ENCODE data around the gene TBC1D2B.
"Not testable (repeated sequence)": the region's sequence is repeated elsewhere in the genome, so short reads cannot be mapped to it uniquely, and the experiment has no call there.

Gene TBC1D2B

DNA sequence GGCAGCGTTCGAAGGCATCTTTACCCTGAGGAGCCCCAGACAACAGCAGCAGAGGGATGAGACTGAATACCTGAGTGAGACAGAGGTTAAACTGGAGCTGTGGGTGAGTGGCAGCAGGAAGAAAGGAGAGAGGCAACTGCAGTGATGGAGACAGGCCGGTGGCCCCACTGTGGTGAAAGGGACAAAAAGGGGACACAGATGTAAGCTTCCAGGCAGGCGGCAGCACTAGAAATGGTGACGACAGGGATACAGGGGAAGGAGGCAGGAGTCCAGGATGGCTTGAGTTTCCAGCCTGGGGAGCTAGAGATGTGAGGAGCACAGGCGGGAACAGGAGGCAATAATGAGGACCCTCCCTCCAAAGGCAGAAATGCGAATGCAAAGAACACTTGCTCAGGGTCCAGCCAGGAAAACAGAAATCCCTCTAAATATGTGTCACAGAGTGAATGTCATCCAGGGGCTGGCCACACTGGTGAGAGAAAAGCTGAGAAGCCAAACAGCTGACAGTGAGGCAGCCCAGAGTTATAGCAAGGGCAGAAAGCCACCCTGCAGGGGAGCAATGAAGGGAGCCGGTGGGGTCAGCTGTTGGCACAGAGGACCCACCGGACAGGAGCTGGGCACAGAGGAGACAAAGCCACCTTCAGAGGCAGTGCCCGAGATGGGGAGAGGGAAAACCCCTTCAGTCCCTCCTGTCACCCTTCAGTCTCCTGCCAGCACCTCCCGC is 70.1 kb downstream of the TBC1D2B start:
- H3K4me3 ChIP-seq (ENCODE audit: low read depth, low read length), result no peak overlapping the region

DNA sequence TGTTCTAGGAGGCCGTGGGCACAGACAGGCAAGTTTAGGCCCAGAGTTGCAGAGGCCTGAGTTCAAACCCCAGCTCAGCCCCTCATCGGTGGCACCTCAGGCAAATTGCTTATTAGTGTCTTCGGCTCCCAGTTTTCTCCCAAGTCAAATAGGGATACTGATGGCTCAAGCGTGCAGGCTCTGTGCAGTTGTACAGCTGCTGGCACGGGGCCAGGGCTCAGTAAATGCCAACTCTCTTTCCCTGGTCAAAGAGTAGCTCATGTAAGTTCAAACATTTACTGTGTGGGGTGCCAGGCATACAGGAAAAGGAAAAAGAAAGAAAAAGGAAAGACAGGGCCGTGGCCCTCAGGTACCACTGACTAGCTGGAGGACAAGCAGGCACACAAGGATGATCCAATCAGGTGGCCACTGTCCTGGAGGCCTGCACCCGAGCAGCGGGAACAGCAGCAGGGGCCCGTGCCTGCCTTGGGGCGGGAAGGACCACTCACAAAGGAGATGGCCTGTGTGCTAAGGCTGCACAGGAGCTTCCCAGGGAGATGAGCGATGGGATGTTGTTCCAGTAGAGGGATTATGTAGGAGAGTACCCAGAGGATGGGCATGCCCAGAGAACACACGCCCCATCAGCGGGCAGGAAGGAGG is 70.8 kb downstream of the TBC1D2B start:
- no peak overlapping the region for H3K4me3 ChIP-seq (ENCODE audit: low read depth, low read length)

DNA sequence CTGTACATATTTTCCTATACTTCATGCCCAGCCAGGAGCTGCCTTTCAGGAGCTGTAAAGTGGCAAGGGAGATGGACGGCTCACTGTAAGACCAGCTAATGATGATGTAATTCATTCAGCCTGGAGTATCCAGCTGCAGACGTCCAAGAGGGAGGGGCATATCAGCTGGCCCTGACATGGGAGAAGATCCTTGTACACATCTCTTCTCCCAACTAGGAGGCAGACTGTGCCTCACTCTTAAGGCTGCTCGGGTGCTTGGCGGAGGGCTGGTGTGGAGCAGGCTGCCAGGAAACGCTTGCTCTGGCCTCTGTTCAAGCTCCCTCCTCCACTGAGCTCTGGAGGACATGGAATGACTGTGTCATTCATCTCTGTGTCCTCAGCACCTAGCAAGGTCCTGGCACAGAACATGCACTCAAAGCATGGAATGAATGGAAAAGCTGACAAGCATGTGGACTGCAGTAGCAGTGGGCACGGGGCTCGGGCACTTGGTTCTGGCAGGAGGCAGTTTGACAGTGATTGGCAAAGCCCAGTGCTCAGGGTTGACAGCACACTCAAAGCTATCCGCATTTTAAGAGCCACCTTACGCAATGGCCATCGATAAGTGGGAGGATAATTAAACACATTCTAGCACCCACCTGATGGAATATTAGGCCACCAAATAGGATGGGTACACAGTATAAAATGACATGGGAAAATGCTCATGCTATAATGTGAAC is 72.4 kb downstream of the TBC1D2B start:
- H3K4me3 ChIP-seq (ENCODE audit: low read depth, low read length), result no peak overlapping the region

DNA sequence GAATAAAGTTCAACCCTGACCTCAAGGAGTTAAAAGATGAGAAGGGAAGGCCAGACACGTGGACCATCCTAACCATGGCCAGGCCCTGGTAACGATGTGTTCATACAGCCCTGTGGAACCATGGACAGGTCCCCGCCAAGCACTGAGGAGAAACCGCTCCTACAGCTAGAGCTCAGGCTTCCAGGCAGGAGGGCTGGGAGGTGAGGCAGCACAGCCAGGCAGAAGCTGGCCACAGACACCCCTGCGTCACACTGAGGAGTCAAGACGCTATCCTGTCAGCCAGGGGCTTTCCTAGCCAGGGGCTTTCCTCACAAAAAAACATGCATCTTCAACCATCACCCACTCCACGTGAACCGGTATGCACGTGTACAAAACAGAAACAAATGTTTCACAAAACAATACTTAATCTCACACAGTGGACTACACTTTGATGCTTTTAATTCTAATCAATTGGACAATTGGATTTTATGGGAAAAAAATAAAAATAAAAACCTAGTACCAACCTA is 73.2 kb downstream of the TBC1D2B start:
- H3K4me3 ChIP-seq (ENCODE audit: low read depth, low read length), result no peak overlapping the region

DNA sequence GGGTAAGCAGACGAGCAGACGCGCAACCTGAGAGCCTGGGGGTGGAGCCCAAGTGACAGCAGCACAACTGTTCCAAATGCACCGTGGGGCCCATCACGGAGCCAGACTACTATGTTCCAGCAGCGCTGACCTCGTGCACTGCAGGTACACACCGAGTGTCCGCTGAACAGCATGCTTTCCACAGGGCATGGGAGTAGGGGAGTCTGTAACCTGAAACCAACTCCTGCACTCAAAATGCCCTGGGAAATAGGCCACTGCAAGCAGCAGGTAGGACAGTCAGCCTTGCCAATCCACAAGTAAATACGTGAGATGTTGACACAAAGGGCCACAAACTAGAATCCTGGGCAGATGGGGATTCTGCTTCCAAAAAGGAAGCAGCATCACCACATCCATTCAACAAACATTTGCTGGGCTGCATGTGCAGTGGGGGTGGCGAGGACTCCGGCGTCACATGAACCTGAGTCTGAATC is 73.9 kb downstream of the TBC1D2B start:
- no peak overlapping the region for H3K4me3 ChIP-seq (ENCODE audit: low read depth, low read length)

DNA sequence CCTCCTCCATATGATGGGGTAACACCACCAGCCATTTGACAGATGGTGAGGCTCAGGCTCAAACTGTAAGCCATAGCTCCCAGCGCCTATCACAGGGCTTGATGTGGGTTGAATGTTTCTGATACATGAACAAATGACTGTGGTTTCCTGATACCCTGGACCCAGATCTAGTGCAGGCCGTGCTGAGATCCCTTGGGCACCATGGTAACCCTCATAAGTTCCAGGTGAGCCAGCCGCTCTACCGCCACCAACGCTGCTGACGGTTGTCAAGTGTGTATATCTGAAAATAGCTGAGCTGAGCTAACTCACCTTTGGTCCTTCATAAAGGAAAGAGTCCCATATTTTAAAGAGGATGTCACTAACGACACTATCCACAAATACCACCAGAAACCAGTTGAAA is 74.5 kb downstream of the TBC1D2B start:
- no peak overlapping the region for H3K4me3 ChIP-seq (ENCODE audit: low read depth, low read length)

DNA sequence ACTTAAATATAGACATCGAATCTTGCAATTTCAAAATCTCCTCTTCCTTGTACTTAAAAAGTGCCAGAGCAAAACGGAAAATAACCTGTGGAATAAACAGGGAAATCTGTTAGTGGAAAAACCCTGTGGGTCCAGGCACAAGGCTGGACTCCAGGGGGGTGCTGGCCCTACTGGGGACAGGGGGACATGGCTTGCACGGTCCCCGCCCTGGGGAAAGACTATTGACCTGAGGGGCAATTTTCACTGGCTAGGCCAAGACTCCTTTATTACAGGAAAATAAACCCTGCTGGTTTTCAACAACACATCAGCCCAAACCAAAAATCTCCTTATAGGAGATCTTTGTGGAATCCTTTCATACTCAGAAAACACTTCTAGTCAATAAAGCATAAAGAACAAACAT is 75.9 kb downstream of the TBC1D2B start:
- no peak overlapping the region for H3K4me3 ChIP-seq (ENCODE audit: low read depth, low read length)

DNA sequence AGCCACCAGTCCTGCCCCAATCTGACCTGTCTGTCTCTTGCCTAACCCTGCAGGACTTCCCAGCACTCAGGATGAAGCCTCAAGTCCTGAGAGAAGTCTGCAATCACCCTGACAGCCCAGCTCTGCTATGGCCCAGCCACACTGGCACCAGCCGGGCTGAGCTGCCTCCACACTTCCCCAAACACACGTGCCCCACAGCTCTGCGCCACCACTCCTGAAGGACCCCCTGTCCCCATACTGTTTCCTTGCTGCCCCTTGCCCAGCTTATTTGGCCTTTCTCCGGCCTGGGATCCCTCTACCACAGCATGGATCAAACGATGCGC is 76.6 kb downstream of the TBC1D2B start:
- no peak overlapping the region for H3K4me3 ChIP-seq (ENCODE audit: low read depth, low read length)

DNA sequence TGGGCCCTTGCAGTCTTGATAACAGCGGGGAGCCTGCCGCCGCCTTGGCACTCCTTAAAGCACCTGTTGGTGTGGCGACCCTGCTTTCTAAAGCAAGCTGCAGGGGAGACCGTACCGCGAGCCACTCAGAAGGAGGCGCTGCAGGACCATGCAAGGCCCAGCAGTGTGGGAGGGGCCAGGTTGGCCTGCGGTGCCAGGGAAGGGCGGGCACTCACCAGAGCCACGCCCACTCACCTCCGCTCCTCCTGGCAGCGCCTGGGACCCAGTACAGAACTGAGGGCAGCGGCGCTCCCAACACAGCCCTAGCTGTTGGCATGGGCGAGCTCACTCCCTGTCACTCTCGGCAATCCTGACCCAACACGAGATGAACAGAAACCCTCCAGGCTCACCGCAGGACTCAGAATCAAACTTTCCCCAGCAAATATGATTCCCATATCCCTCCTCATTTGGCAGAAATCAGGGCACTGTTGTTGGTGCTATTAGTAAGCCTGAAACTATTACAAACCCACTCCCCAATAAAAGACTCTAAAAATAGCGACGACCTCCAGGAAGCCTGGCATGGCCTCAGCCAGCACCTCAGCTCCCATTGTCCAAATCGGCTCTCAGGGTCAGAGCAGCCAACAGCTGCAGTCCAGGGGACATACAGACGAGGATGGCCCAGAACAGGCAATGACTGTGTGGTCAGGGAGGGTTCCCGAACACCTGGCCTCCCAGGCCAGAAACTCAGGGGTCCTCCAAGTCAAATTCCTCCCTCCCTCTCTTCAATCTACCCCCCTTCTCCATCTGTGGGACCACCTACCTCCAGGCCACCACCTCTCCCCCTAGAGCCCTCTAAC is 77.2 kb downstream of the TBC1D2B start:
- H3K4me3 ChIP-seq (ENCODE audit: low read depth, low read length), result no peak overlapping the region

DNA sequence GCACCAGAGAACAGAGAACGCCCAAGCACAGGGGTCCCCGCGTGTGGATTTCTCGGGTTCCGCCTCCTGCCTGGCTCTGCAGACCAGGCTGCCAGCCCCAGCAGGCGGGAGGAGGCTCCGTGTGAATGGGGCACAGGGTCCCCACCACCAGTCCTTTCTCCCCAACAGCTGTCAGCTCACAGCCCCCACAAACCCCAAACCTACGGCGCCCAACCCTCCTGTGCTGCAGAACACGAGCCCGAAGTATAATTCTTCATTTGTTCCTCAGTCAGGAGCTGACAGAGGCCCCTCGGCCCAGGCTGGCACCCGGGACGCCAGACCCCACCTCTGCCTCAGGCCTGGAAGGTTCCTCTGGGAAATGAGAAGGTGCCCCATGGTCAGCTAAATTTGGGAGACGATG is 78.0 kb downstream of the TBC1D2B start:
- no peak overlapping the region for H3K4me3 ChIP-seq (ENCODE audit: low read depth, low read length)

DNA sequence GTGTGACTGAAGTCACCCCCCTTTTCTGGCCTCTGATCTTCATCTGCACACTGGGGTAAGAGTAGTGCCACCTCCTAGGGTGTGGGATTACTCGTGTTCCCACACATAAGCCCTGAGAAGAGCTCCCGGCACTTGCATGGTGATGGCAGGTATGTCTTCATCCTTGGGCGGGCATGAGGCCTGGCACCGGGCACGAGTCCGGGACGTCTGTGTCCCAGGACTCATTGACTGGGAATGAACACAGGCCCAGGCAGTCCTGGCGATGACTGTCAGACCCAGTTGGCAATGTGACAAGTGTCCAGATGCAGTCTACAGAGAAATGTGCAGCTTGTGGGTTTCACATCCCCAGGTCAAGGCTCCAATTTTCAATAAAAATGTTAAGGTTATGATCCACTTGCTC is 78.9 kb downstream of the TBC1D2B start:
- no peak overlapping the region for H3K4me3 ChIP-seq (ENCODE audit: low read depth, low read length)

DNA sequence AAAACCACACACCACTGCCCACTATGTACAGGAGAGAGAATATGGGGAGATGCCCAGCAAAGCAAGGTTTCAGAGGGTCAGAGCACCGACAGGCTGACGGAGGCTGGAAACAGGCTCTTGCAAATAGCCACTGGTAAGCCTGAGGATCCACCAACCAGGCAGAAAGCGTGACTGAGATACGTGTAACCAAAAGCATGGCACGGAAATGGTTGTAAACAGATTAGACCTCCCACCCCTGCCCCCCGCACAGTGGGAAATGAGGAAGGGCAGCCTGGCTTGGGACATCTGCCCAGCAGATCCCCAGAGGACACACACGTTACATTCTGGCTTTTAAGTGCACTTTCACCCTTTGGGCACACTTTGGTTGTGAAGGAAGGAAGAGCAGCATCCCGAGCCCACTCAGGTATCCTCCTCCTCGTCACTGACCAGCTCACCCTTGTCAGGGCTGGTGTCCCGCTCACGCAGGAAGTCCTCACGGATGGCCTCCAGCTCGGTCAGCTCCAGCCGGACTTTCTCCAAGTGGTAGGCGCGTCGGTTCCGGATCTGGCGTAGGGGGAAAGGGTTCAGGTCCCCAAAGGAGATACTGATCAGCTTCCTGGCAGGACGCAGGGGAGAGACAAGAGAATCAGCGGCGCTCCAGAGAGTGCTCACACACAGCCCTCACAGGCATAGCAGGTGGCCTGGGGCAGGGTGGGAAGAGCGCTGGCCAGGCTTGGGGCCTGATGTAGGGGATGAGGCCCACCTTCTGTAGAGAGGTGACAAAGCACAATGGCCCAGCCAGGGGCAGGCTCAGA is 79.6 kb downstream of the TBC1D2B start:
- not testable (repeated sequence) for H3K4me3 ChIP-seq (ENCODE audit: low read depth, low read length)

DNA sequence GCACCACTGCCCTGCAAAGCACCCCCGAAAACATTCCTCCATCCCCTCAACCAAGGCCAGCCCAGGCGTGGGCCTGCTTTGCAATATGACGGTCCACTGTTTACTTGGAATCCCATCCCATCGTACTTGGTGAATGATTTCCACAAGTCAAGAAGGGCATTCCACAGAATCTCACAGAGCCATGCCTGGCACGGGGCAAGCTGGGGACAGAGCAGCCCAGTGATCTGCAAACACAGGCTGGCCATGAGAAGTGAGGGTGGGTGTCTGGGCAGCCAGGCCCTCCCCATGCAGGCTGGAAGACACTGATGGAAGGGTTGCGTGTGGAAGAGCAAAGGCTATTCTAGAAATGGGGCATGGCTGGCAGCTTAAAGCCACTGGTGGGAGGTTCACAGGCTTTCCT is 80.3 kb downstream of the TBC1D2B start:
- H3K4me3 ChIP-seq (ENCODE audit: low read depth, low read length), result not testable (repeated sequence)

DNA sequence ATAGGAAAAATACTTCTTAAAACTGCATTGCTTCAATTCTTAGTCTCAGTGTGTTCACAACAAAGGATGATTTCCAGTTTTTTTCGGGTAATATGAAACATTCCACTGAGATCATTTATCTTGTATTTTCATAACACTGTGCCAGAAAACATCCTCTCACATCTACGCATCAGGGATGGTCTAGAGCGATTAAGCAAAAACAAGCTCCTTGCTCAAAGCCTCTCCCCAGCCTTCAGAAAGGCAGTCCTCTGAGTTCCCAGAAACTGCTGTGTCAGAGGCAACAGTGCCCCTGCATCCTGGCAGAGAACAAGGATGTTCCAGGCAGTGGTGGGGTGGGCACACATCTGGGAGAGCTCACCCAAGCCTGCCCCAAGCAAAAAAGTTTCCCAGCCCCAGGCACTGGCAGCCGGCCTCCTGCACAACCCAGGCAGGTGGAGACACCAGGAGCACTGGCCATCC is 80.8 kb downstream of the TBC1D2B start:
- H3K4me3 ChIP-seq (ENCODE audit: low read depth, low read length), result not testable (repeated sequence)

DNA sequence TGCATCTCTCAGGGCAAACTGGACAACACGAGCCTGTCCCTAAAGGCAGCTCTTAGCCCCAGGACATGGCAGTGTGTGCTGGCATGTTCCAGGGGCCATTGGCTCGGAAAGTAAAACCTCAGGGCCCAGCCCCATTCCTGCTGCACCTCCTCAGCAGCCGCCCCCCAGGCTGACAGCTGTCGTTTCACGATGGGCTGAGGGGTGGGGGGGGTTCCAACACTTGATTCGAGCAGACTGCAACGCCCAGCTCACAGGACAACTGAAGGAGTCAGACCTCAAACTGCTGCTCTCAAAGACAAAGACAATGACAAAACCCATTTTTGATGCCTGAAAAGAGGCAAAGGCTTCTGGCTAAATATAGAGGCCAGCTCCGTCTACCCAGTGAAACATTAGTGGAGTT is 81.3 kb downstream of the TBC1D2B start:
- H3K4me3 ChIP-seq (ENCODE audit: low read depth, low read length), result not testable (repeated sequence)

DNA sequence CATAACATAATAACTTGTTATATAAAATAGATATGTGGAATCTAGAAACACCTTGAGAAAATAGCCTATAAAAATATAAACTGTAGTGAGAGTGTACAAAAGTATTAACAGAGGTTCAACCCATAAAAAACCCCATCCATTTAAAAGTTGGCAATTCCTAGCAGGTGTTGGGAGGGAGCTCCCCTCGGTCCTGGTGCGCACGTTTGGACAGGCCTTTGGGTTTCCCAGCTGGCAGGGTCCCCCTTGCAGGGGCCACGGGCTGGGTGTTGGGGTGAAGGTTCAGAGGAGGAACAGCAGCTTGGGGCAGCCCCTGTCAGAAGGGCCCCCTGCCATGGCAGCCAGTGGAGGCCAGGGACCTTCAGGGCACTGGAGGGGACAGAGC is 82.0 kb downstream of the TBC1D2B start:
- H3K4me3 ChIP-seq (ENCODE audit: low read depth, low read length), result not testable (repeated sequence)

DNA sequence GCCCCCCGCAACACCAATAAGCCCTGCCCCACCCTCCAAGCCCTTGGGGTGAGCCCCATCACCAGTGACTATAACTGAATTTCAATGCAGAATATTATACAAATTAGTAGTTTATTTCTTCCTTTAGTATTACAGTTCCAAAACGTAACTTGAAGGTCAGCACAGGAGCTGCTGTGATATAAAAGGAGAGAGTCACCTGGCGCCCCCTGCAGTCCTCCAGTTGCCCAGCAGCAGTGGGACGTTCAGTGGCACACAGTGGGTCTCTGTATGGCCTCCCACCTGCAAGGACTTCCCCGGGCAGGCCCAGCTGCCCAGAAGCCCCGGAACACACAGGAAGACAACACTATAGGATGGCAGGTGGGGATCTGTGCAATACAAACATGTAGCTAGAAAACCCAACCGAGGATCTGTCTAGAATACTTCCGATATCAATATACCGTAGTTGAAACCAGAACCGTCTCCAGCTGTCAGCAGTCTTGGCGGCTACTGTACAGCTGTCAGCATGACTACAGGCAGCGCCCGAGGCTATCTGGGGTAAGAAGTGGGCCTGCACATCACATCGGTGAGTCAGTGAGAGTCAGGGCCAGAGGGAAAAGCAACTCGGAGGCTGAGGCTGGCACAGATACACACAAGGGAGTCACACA is 82.5 kb downstream of the TBC1D2B start:
- not testable (repeated sequence) for H3K4me3 ChIP-seq (ENCODE audit: low read depth, low read length)

DNA sequence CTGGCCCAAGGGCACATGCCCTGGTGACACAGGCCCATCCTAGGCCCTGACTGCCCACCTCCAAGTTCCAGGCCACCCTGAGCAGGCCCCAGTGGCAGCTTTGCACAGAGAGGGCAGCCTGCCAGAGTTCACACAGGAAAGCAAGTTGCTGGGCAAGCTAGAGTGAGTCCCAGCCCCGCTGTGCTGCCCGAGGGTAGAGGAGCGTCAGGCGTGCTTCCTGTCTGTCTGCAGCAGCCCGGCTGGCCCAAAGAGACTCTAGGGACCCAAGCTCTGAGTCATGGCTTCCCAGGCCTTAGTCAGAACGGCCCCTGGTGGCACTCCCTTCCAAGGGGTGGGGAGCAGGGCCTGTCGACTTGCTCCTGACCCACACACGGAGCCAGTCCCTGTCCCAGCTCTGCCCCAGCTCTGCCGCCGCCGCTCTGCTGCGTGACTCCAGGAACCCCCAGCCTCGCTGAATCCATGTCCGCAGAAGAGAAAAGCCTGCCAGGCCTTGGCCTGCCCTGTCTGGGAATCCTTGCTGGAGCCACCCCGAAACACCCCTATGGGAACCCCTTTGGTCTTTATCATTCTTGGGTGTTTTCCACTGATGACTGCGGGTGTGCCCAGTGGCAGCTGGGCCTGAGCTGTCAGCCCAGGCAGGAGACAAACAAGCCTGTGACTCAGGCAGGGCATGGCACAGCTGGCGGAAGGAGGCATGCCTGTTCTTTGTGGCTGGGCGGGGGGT is 83.4 kb downstream of the TBC1D2B start:
- not testable (repeated sequence) for H3K4me3 ChIP-seq (ENCODE audit: low read depth, low read length)

DNA sequence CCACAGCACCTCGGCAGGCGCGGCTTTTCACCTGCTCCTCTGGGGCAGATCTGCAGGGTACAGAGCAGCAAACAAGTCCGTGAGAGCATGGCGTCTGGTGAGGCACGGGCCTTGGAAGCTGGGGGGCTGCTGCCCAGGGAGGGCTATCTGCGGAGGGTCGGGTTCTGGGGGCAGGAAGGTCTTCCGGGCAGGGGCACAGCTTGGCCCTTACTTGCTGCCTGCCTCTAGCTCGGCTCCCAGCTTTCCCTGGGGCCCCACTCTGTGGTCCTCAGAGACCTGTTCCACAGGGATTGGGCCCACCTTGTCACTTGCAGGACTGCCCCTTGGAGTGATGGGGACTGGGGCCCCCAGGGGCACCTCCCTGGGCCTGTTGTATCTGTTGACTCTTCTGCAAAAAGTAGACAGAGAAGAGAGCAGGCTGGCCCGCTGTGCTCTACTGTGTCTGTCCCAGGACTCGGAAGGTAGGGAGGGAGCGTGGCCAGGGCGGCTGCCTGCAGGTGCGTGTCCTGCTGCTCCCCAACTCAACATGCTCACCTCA is 84.1 kb downstream of the TBC1D2B start:
- H3K4me3 ChIP-seq (ENCODE audit: low read depth, low read length), result no peak overlapping the region
